Hepatocyte (in vitro differentiated cells): ENCODE measurements around the gene AKAP12. TPM values are rescaled to one million over a fixed set of nuclear protein-coding genes. Genes with fewer than 3 reads are reported as not detected.

Source experiments
- DNase-seq: peaks from one replicate; pipeline ENCODE4 v3.0.0-alpha.2; 2016; ENCODE audit warnings: low spot score
- H2AFZ ChIP-seq: fragments of 200-600 bp; sonication (generic); 2 replicates; pipeline ENCODE4 v1.6.0; 2016; ENCODE audit warnings: antibody characterized with exemption, mild to moderate bottlenecking
- H3K27ac ChIP-seq: fragments of 200-600 bp; sonication (generic); 2 replicates; pipeline ENCODE4 v1.5.1; 2016; ENCODE audit warnings: mild to moderate bottlenecking
- H3K27me3 ChIP-seq: fragments of 200-600 bp; sonication (generic); 2 replicates; pipeline ENCODE4 v1.6.1; 2016
- H3K36me3 ChIP-seq: fragments of 200-600 bp; sonication (generic); replicated peaks from 2 replicates; pipeline ENCODE4 v1.5.1; 2016; ENCODE audit warnings: low read depth; ENCODE audit not compliant: insufficient read depth
- H3K4me1 ChIP-seq: fragments of 200-600 bp; sonication (generic); 2 replicates; pipeline ENCODE4 v1.5.1; 2016; ENCODE audit warnings: mild to moderate bottlenecking, moderate library complexity; ENCODE audit not compliant: insufficient read depth
- H3K4me2 ChIP-seq: fragments of 200-600 bp; sonication (generic); 2 replicates; pipeline ENCODE4 v1.6.0; 2016
- H3K4me3 ChIP-seq: fragments of 200-600 bp; sonication (generic); 2 replicates; pipeline ENCODE4 v1.5.1; 2016; ENCODE audit warnings: mild to moderate bottlenecking
- H3K79me2 ChIP-seq: fragments of 200-600 bp; sonication (generic); 2 replicates; pipeline ENCODE4 v1.6.0; 2017; ENCODE audit warnings: mild to moderate bottlenecking
- H3K9me2 ChIP-seq: fragments of 200-600 bp; sonication (generic); replicated peaks from 2 replicates; pipeline ENCODE4 v1.6.0; 2017; ENCODE audit warnings: mild to moderate bottlenecking; ENCODE audit not compliant: insufficient read depth
- H3K9me3 ChIP-seq: fragments of 200-600 bp; sonication (generic); 2 replicates; pipeline ENCODE4 v1.5.1; 2016; ENCODE audit warnings: low read depth, mild to moderate bottlenecking
- H4K20me1 ChIP-seq: fragments of 200-600 bp; sonication (generic); 2 replicates; pipeline ENCODE4 v1.6.0; 2016; ENCODE audit warnings: mild to moderate bottlenecking; ENCODE audit not compliant: insufficient read depth, poor library complexity, severe bottlenecking
- EZH2 ChIP-seq: fragments of 200-600 bp; sonication (generic); IDR thresholded peaks from 2 replicates; pipeline ENCODE4 v1.6.1; 2016; ENCODE audit warnings: antibody characterized with exemption, mild to moderate bottlenecking, borderline replicate concordance
- EZH2phosphoT487 ChIP-seq: fragments of 200-600 bp; sonication (generic); IDR thresholded peaks from one replicate; pipeline ENCODE4 v1.6.1; 2018; ENCODE audit warnings: antibody characterized with exemption, mild to moderate bottlenecking, low read depth, moderate library complexity; ENCODE audit not compliant: unreplicated experiment, severe bottlenecking
- WGBS: methylation state at CpG from one replicate; pipeline ENCODE4 v1.1.6; 2016; ENCODE audit warnings: low lambda C conversion rate; ENCODE audit errors: missing lambda C conversion rate; 5-methylcytosine and 5-hydroxymethylcytosine counted together
- polyA plus RNA-seq: library from polyadenylated mRNA; unstranded; fragments of >200 nt; fragmentation: Nextera tagmentation; extraction: Ambion mirVana; gene quantifications from 2 replicates; pipeline ENCODE4 v1.2.1, GENCODE V29; 2016
- total RNA-seq: library from RNA; depleted of rRNA; stranded (reverse); fragments of >200 nt; gene quantifications from 2 replicates; pipeline ENCODE4 v1.2.3, GENCODE V29; 2014
- TF ChIP-seq, protein P1 (sequence below): fragments of 200-600 bp; sonication (generic); IDR thresholded peaks from 2 replicates; pipeline ENCODE4 v1.5.1; 2016; ENCODE audit warnings: antibody characterized with exemption, mild to moderate bottlenecking; ENCODE audit not compliant: poor library complexity

The AKAP12 gene
- total and polyA plus RNA-seq, 2 experiments from 2014 or later, result 32.1 to 46.2 TPM

DNA sequence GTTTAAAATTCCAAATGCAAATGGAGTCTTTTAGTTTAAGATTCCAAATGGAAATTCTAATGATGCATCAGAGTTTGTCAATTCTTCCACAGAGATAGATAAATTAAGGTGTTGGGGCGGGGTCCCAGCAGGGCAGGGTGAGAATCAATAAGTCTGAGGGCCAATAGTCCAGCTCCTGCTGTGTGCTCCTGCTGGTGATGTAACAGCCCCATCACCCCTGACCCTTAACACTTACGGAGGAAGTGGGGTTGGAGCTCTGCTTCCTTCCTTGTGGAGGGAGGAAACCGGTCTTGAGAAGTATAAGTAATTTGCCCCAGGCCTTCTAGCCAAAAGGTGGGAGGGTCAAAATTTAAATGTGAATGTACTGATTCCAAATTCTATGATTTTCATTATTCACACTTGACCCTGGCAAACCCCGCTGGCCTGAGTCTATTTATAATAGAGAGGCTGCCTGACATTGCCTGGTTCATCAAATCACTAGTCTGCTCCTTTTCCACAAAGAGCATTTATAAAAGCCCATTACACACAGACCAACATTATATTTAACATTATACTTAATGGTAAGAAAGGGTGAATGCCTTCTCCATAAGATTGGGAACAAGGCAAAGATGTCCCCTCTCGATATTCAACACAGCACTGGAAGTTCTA is 134.4 kb downstream of the AKAP12 start:
- DNase-seq, result no peak
- Histone ChIP-seq H3K4me3 (no peak overlapping the region), H3K9me2 (no peaks in the 10 kb centered on the region), H3K4me1 (no peaks in the 10 kb centered on the region), H3K4me2 (no peak overlapping the region), H3K27ac (no peak overlapping the region), H3K36me3 (no peaks in the 10 kb centered on the region), H3K9me3 (no peaks in the 10 kb centered on the region), H3K27me3 (no peaks in the 10 kb centered on the region), H4K20me1 (no peaks in the 10 kb centered on the region), H2AFZ (no peak overlapping the region), H3K79me2 (peaks cover 51% of the 10 kb centered on the region)
- TF ChIP-seq, protein P1, sequence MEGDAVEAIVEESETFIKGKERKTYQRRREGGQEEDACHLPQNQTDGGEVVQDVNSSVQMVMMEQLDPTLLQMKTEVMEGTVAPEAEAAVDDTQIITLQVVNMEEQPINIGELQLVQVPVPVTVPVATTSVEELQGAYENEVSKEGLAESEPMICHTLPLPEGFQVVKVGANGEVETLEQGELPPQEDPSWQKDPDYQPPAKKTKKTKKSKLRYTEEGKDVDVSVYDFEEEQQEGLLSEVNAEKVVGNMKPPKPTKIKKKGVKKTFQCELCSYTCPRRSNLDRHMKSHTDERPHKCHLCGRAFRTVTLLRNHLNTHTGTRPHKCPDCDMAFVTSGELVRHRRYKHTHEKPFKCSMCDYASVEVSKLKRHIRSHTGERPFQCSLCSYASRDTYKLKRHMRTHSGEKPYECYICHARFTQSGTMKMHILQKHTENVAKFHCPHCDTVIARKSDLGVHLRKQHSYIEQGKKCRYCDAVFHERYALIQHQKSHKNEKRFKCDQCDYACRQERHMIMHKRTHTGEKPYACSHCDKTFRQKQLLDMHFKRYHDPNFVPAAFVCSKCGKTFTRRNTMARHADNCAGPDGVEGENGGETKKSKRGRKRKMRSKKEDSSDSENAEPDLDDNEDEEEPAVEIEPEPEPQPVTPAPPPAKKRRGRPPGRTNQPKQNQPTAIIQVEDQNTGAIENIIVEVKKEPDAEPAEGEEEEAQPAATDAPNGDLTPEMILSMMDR, result no peak
- TF ChIP-seq EZH2phosphoT487, result no peak
- no peak for TF ChIP-seq EZH2
- 85% methylated on average over 5 of the region's 5 CpGs for WGBS

DNA sequence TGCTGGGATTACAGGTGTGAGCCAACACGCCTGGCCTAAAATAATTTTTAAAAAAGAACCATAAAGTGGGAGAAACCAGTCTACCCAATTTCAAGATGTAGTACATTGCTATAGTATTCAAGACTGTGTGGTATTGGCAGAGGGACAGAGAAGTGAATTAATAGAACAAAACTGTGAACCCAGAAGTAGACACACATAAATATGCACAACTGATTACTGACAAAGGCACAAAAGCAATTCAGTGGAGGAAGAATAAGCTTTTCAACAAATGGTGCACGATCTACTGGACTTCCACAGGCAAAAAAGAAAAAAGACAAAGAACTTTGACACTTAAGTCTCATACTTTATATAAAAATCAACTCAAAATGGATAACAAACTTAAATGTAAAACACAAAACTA is 136.1 kb downstream of the AKAP12 start:
- no peaks in the 10 kb centered on the region for H3K9me3 ChIP-seq
- H2AFZ ChIP-seq, result no peak overlapping the region
- no peak overlapping the region for H3K27ac ChIP-seq
- no peaks in the 10 kb centered on the region for H3K4me1 ChIP-seq
- TF ChIP-seq EZH2phosphoT487, result no peak
- TF ChIP-seq EZH2, result no peak
- TF ChIP-seq, protein P1, result no peak
- H3K36me3 ChIP-seq, result no peaks in the 10 kb centered on the region
- no peaks in the 10 kb centered on the region for H3K27me3 ChIP-seq
- WGBS, result 100% methylated on average over 2 of the region's 2 CpGs
- H3K4me3 ChIP-seq, result no peak overlapping the region
- H3K4me2 ChIP-seq, result no peak overlapping the region
- DNase-seq, result no peak
- peaks cover 62% of the 10 kb centered on the region for H3K79me2 ChIP-seq
- H3K9me2 ChIP-seq, result no peaks in the 10 kb centered on the region
- no peaks in the 10 kb centered on the region for H4K20me1 ChIP-seq

DNA sequence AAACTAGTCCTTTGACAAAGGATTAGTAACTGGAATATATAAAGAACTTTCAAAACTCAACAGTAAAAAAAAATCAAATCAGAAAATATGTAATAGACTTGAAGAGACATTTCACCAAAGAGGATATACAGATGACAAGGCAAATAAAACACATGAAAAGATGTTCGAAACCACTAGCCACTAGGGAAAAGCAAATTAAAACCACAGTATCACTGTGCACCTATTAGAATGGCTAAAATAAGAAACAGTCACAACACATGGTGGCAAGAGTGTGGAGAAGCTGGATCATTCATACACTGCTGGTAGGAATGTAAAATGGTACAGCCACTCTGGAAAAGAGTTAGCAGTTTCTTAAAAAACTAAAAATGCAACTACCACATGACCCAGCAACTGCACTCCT is 136.7 kb downstream of the AKAP12 start:
- Histone ChIP-seq H3K4me3 (no peak overlapping the region), H3K79me2 (peaks cover 68% of the 10 kb centered on the region), H3K4me1 (no peaks in the 10 kb centered on the region), H3K9me2 (no peaks in the 10 kb centered on the region), H4K20me1 (no peaks in the 10 kb centered on the region), H3K9me3 (no peaks in the 10 kb centered on the region), H3K36me3 (no peaks in the 10 kb centered on the region), H3K4me2 (no peak overlapping the region), H3K27me3 (no peaks in the 10 kb centered on the region), H2AFZ (no peak overlapping the region), H3K27ac (no peak overlapping the region)
- WGBS, result 97% methylated on average over 1 of the region's 1 CpG
- DNase-seq, result no peak
- TF ChIP-seq EZH2phosphoT487, result no peak

DNA sequence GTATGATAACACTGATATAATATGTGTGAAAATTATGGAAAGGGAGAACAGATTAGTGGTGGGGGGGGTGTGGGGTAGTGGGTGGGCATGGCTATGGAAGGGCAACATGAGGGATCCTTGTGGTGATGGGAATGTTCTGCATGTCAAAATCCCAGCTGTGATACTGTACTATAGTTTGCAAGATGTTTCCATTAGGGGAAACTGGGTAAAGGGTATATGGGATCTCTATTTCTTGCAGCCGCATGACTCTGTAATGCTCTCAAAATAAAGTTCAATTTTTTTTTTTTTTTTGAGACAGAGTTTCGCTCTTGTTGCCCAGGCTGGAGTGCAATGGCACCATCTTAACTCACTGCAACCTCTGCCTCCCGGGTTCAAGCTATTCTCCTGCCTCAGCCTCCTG is 137.3 kb downstream of the AKAP12 start:
- Histone ChIP-seq H3K9me3 (no peaks in the 10 kb centered on the region), H2AFZ (no peak overlapping the region), H3K27me3 (no peaks in the 10 kb centered on the region), H3K4me3 (no peak overlapping the region), H3K9me2 (no peaks in the 10 kb centered on the region), H4K20me1 (no peaks in the 10 kb centered on the region), H3K79me2 (peaks cover 75% of the 10 kb centered on the region), H3K4me1 (no peaks in the 10 kb centered on the region), H3K36me3 (no peaks in the 10 kb centered on the region), H3K4me2 (no peak overlapping the region), H3K27ac (no peak overlapping the region)
- TF ChIP-seq, protein P1, result no peak
- TF ChIP-seq EZH2phosphoT487 (no peak), EZH2 (no peak)
- no peak for DNase-seq
- 95% methylated on average over 3 of the region's 3 CpGs for WGBS
